GM18907 (cell line): ENCODE data around the gene CAPN15.

Experiments
- ATAC-seq: cut with Tn5 transposase; IDR thresholded peaks from one replicate; pipeline ENCODE4 v1.9.1; 2021; ENCODE audit warnings: mild to moderate bottlenecking, moderate library complexity; ENCODE audit not compliant: unreplicated experiment

CAPN15 gene

DNA sequence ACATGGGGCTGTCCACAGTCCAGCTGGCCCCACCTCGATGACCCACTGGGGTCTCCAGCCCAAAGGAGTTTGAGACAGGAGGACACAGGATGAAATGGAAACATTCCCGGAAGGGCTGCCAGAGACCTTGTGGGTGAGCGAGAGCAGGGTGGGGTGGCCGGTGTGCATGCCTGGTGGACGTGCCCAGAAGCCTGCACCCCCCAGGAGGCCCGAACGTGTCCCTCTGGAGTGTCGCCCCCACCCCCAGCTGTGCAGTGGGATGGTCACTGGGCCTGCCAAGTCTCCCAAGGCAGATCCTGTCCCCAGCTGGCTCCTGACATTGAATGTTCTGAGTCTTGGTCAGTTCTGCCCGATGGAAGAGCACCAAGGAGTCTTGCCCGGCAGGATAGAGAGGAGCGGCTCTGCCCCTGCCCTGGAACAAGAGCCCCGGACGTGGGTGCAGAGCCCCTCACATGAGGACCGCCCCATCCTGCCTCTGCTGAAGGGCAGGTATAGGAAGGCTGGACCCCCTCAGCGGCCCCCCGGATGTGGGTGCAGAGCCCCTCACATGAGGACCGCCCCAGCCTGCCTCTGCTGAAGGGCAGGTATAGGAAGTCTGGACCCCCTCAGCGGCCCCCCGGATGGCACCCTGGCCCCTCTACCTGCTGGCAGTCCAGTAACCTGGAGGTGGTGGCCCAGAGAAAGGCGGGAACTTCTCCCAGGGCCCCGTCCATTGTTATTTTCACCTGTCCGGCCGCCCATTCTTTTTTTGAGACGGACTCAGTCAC lies 3.1 kb upstream of the CAPN15 start:
- no peak for ATAC-seq

- no peak for ATAC-seq
Observed at GRCh38 chr16:525123-525519, 2.4 kb upstream of the CAPN15 start.

- no peak for ATAC-seq
Observed at GRCh38 chr16:525520-526180, 1.9 kb upstream of the CAPN15 start.

DNA sequence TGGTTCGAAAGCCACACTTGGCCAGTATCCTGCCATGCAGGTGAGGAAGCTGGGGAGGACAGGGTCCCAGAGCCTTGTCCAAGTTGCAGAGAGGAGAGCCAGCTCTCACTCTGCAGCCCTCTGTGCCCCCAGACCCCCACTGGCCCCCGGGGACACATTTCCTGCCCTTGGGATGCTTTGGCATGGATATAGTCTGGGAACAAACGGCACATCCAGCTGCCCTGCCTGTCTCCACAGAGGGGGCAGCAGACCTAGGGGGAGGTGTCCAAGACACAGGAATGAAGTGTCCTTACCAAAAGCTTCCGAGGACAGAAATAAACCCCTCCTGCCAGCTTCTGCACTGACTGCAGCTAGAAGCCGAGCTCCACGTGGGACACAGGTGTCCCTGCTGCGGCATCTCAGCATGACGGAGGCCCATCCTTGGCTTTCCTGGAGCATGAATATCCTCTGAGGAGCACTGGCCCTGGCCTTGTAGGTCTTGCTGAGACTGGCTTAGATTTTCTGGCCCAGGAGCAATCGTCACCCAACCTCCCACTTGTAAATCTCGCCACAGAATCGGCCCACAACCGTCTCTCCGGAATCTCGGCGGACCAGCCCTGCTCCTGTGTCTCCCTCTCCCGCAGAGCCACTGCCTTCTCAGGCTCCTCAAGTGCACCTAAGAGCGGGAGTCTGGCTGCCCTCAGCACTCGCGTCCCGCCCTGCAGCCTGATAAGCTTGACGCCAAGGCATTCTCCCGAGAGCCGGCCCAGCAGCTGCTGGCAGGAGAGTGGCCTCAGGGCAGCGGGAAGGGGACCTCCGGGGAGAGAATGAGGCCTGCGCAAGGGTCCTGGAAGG lies 1.1 kb upstream of the CAPN15 start:
- no peak for ATAC-seq

- ATAC-seq: no peak
Observed at GRCh38 chr16:528111-529011, 849 bp downstream of the CAPN15 start.

- no peak for ATAC-seq
Observed at GRCh38 chr16:529012-529575, 1.6 kb downstream of the CAPN15 start.

DNA sequence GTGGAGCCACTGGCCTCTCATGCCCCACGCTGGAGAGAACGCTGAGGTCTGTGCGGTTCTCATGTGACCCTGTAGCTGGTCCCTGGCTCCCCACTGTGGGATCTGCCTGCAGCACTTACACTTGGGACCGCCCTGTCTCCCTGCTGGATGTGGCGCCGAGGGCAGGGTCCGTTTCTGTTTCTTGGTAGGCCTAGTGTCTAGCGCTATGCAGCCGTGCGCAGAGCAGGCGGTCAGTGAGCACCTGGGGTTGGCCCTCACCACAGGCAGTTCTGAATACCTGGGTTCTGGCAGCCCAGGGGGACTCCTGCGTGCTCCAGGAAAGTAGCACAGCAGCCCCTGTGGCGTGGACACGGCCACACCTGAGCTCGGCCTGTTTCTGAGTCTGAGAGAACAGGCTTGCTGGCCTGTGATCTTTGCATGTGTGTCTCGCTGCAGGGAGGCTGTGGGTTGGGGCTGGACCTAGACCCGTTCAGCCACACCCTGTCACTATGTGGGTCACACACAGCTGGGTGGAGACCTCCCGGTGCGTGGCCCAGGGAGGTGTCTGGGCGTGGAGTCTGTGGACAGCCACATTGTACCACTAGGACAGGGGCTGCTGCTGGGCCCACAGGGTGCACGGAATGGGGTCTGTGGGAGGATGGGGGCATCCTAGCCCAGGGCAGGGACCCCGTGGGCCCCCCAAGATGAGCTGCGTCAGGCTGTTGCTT lies 2.8 kb downstream of the CAPN15 start:
- ATAC-seq: no peak

DNA sequence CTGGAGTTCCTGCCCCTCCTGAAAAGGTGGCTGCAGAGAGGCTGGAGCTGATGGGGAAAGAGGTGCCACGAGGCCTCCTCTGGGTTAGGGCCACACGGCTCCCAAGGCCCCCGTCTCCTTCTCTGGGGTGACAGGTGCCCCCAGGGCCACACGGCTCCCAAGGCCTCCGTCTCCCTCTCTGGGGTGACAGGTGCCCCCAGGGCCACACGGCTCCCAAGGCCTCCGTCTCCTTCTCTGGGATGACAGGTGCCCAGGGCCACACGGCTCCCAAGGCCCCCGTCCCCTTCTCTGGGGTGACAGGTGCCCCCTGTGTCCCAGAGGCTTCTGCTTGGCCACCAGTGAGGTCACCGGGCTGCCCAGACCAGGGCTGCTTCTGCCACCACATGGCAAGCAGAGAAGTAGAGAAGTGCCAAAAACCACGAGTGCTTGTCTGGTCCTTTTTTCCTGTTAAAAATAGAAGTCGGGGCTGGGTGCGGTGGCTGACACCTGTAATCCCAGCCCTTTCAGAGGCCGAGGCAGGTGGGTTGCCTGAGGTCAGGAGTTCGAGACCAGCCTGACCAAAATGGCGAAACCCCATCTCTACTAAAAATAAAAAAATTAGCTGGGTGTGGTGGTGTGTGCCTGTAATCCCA lies 4.1 kb downstream of the CAPN15 start:
- ATAC-seq: no peak

DNA sequence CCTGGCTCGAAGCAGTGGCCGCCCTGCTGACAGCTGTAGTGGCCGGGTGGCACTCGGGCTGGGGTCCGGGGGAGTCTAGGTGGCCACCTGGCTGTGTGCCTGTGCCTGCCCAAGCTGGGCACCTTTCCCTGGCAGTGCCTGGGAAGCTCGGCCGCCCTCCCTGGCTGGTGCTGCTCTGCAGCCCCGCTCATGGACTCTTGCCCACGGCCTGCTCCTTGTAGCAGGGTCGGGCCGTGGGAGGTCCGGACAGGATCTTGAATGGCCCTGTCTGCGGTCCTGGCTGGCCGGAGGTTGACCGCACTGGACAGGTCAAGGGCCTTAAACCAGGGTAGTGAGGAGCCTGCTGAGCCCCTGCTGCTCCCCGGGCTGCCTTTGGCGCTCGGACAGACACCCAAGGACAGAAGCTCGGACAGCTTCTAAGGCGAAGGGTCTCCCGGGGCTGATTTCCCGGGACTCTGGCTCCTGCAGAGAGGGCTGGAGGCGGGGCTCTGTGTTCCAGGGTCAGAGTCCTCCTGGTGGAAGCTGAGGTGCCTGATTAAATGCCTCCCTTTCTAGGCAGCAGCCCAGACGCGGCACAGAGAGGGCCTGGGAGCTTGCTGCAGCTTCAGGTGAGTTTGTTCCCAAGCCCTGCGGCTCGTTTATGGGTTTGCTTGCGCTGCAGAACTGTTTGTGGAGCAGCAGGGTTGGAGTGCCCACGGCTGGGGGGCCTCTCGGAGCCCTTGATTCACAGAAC lies 6.0 kb downstream of the CAPN15 start:
- no peak for ATAC-seq

DNA sequence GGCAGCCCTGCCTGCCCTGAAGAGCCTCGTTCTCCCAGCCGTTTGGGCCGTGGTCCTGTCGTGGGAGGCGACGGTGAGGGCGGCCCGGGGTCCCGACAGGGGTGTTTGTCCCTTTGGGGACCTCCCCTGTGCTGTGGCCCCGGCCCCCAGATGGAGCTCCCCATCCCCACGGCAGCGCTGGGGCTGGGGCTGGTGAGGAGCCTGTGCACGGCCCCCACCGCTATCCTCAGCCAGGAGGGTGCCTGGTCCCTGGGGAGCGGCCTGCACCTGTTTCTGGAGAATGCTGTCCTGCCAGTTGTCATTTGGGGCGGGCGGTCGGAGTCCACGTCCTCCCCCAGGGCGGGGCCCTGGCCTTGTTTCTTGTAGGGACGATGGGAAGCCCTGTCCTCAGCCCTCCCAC lies 6.6 kb downstream of the CAPN15 start:
- no peak for ATAC-seq

GRCh38 chr16:534856-535445 lies 7.4 kb downstream of the CAPN15 start:
- no peak for ATAC-seq

DNA sequence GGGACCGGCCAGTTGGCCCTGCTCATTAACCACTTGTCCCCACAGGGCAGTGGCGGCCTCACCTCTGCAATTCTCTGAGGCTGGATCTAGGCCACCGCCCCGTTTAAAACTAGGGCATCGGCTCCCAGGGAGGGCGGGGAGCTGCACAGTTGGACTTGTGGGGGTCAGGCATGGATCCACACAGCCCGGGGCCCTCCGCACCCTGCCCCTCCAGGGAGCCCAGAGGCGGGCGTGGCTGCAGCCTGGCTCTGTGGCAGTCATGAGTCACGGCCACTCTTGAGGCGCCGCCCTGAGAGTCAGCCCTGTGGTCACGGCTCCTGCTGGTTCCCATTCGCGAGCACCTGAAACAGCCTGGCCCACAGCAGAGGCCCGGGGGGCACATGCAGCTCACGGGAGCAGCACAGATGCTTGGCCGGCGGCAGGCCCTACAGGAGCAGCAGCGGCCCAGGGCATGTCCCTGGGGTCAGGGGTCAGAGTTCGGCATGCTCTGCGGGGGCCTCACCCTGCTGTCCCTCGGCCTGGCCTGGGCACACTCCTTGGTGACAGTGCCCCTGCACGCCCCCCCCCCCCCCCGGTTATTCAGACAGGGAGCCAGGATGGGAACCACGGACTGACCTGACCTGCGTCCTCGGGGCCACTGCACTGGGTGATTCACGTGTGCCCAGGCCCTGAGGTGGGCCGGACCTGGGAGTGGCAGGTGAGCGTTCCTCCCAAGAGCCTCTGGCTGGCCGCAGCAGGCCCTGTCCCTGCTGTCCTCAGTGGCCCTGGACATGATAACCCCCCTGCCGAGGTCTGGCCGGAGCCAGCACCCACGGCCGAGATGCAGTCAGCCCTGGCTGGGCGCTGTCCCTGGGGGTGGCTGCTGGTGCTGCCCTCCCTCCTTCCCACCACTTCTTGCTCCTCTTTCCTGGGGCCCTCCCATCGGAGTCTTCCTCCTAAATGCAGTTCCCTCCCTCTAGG lies 8.2 kb downstream of the CAPN15 start:
- no peak for ATAC-seq

DNA sequence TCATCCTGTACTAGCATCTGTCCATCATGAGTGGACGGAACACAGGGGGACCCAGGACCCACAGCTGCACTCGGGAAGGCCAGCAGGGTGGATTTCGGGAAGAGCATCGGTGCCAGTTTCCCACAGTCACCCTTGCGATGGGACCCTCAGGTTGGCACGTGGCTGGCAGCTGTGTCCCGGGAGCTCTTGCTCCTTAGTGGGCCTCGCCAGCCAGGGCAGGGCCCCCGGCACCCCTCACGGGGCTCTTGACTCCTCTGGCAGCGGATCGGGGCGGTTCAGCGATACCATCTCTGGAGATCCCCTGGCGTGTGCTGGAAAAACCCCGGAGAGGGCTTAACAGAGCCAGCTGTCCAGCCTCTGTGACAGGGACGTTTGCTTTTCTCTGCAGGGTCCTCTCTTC lies 9.2 kb downstream of the CAPN15 start:
- no peak for ATAC-seq

DNA sequence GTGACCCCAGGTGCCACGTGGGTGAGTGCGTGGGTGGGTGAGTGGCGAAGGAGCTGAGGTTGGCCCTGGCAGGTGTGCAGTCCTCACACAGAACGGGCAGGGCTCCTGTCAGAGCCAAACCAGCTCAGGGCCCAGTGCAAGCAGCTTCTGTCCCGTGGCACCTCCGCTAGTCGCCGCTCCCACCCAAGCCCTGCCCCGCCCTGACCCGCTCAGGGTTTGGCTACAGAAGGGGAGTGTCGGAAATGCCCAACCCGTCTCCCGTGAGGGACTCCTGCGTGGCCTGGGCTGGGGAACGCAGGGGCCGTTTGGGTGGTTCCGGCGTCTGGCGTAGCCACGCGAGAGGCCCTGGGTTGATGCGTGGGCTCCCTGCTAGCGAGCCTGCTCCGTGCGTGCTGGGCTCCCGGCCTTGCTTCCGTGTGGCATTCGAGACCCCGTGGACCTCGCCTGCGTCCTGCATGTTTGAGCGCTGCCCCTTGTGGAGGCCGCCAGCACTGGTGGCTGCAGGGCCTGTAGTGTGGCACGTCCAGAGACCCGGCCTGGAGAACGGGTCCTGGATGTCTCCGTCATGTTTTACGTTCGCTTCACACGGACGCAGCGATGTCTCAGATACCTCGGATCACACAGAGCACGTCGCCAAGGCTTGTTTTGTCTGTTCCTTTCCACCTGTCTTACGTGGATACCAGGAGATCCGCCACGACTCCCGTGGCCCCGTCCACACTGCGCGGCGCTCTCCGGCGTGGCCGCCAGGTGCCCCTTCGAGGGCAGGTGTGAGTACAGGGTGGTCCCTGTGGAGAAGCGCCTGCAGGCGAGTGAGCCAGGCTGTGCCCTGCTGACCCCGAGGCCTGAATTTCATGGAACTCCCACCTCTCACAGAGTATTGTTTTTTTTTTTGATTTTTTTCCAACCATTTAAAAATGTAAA lies 10.2 kb downstream of the CAPN15 start:
- no peak for ATAC-seq

GRCh38 chr16:539901-540530 lies 12.5 kb downstream of the CAPN15 start:
- no peak for ATAC-seq
